Measurements from ENCODE around the gene C4orf50. TPM values are rescaled to one million over a fixed set of nuclear protein-coding genes. Genes with fewer than 3 reads are reported as not detected.

Gene C4orf50
- total RNA-seq, 1 donor from 2014 or later: 0.12 TPM

- Histone ChIP-seq H3K4me3 (no peak overlapping the region), H3K36me3 (no peaks in the 10 kb centered on the region), H3K27ac (no peak overlapping the region), H3K27me3 (no peaks in the 10 kb centered on the region), H3K9me3 (no peaks in the 10 kb centered on the region), H3K4me1 (peaks cover 3% of the 10 kb centered on the region)
- TF ChIP-seq CTCF (IDR thresholded peaks at IDR 0.05): no peak
- DNase-seq: no peak
- no peak for ATAC-seq
- intact Hi-C loops (cut with DNase I): no loop called here
Measured at GRCh38 chr4:6029254-6029653, 11.0 kb upstream of the C4orf50 start.

GRCh38 chr4:6028168-6028567 is 9.9 kb upstream of the C4orf50 start:
- Histone ChIP-seq H3K4me1 (peaks cover 3% of the 10 kb centered on the region), H3K27me3 (no peaks in the 10 kb centered on the region), H3K9me3 (no peaks in the 10 kb centered on the region), H3K36me3 (no peaks in the 10 kb centered on the region), H3K27ac (no peak overlapping the region), H3K4me3 (no peak overlapping the region)
- intact Hi-C loops (cut with DNase I): no loop called here
- no peak for DNase-seq
- ATAC-seq: no peak
- TF ChIP-seq CTCF (IDR thresholded peaks at IDR 0.05): no peak

DNA sequence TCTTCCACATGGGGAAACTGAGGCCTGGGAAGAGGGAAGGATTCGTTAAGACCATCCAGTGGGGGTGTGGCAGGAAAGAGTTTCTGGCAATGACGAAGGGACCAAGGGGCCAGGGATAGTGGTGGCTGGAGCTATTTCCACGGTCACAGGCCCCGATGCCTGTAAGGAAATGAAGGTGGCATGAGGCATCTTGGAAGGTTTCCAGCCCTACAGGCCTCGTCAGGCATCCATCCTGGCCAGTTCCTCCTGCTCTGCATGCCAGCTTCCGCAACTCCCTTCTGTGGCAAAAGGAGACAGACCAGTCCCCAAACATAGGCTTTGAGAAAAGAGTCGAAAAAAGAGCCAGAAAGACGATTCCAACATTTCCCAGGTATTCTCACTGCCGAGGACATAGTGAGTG is 9.2 kb upstream of the C4orf50 start:
- no peak for DNase-seq
- no peaks in the 10 kb centered on the region for H3K4me1 ChIP-seq
- no peak overlapping the region for H3K27ac ChIP-seq
- no peaks in the 10 kb centered on the region for H3K9me3 ChIP-seq
- TF ChIP-seq CTCF (IDR thresholded peaks at IDR 0.05): no peak
- ATAC-seq: no peak
- intact Hi-C loops (cut with DNase I): no loop called here
- H3K27me3 ChIP-seq: no peaks in the 10 kb centered on the region
- no peak overlapping the region for H3K4me3 ChIP-seq
- no peaks in the 10 kb centered on the region for H3K36me3 ChIP-seq

- DNase-seq (no peak), ATAC-seq (no peak)
- Histone ChIP-seq H3K9me3 (no peaks in the 10 kb centered on the region), H3K4me1 (no peaks in the 10 kb centered on the region), H3K27me3 (peaks cover 13% of the 10 kb centered on the region), H3K4me3 (no peak overlapping the region), H3K27ac (no peak overlapping the region), H3K36me3 (no peaks in the 10 kb centered on the region)
- intact Hi-C loops (cut with DNase I): no loop called here
- TF ChIP-seq CTCF (IDR thresholded peaks at IDR 0.05): no peak
Measured at GRCh38 chr4:6024313-6024960, 6.2 kb upstream of the C4orf50 start.

GRCh38 chr4:6023731-6024130 is 5.5 kb upstream of the C4orf50 start:
- no peak for TF ChIP-seq CTCF (IDR thresholded peaks at IDR 0.05)
- no peak overlapping the region for H3K4me3 ChIP-seq
- intact Hi-C loops (cut with DNase I): no loop called here
- no peak overlapping the region for H3K27ac ChIP-seq
- no peaks in the 10 kb centered on the region for H3K36me3 ChIP-seq
- H3K27me3 ChIP-seq: peaks cover 19% of the 10 kb centered on the region
- ATAC-seq (no peak), DNase-seq (no peak)
- H3K4me1 ChIP-seq: no peaks in the 10 kb centered on the region
- no peaks in the 10 kb centered on the region for H3K9me3 ChIP-seq

All from upper lobe of right lung (tissue), 1 donor.